ENCODE results near the gene PRRC2C. TPM values are rescaled to one million over a fixed set of nuclear protein-coding genes. Genes with fewer than 3 reads are reported as not detected.
"Not testable (repeated sequence)": the region's sequence is repeated elsewhere in the genome, so short reads cannot be mapped to it uniquely, and the experiment has no call there.

Gene PRRC2C
- total RNA-seq, 1 donor from 2014 or later = 297 TPM

DNA sequence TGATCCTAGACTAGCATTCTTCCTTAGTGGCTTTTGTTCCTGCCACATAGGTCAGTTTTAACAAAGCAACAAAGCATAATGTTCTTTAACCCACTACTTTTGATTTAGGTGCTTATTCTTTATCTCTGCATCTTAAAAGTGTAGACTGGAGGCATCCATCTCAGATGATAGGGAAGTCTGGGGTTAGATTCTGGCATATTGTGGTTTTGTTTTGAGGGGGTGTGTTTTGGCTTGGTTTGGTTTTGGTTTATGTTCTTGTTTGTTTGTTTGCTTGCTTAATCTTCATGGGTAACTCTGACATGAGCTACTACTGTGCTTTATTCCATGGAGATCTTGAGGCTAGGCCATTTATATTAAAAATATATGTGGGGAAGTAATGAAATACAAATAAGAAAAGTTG is 96.4 kb downstream of the PRRC2C start:
- intact Hi-C loops (cut with micrococcal nuclease) = loop anchor here (2.0 to 5.0 kb wide), 2 partner anchors 44 to 95 kb away; no protein-coding TSS in a partner anchor

DNA sequence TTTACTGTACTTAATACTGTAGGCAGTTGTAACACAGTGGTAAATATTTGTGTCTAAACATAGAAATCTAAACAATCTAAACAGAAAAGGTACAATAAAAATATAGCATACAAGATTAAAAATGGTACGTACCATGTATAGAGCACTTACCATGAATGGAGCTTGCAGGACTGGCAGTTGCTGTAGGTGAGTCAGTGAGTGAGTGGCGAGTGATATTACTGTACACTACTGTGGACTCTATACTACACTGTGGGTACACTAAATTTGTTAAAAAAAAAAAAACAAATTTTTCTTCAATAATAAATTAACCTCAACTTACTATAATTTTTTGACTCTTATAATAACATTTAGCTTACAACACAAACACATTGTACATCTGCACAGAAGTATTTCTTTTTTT is 97.3 kb downstream of the PRRC2C start:
- intact Hi-C loops (cut with micrococcal nuclease) = loop anchor here (2.0 to 5.0 kb wide), 2 partner anchors 45 to 96 kb away; no protein-coding TSS in a partner anchor

GRCh38 chr1:171583591-171584201 is 98.4 kb downstream of the PRRC2C start:
- intact Hi-C loops (cut with micrococcal nuclease) = loop anchor here (2.0 to 5.0 kb wide), 2 partner anchors 46 to 97 kb away; no protein-coding TSS in a partner anchor

- intact Hi-C loops (cut with micrococcal nuclease) = loop anchor here (5.0 kb wide), 1 partner anchor 38 kb away; no protein-coding TSS in a partner anchor
Observed at GRCh38 chr1:171585715-171586114, 100.4 kb downstream of the PRRC2C start.

DNA sequence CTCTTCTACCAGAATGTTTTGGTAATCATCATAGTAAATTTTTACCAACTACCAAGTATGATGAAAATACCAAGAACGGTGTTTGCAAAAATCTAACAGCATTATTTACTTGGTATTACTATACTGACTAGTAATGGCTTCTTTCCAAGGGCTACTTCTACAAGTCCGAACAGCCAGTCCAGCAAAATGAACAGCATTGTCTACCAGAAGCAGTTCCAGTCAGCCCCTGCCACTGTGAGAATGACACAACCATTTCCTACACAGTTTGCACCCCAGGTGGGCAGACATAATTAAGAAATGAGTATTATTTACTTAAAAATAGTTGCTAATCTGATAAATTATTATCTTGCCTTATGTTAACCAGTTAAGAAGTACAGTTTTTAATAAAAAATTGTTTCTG is 102.9 kb downstream of the PRRC2C start:
- intact Hi-C loops (cut with micrococcal nuclease) = loop anchor here (5.0 kb wide), 1 partner anchor 41 kb away; no protein-coding TSS in a partner anchor

GRCh38 chr1:171590022-171590421 is 104.7 kb downstream of the PRRC2C start:
- intact Hi-C loops (cut with micrococcal nuclease) = no loop called here

DNA sequence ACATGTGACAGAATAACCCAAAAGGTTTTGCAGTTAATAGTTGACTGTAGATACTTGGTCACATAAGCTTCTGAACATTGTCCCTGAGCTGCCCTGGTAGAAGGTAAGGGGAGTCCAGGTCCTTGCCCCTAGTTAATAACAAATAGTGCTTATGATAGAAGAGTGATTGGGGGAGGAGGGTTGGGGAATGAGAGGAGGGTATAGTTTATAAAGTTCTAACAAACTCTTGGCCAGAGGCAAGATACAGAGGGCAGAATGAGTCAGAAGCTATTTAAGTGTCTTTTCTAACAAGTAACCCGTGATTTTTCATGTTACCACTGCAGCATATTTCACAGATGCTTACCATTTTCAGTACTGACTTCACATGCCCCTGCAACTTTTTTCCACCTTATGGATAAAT is 110.0 kb downstream of the PRRC2C start:
- intact Hi-C loops (cut with micrococcal nuclease) = no loop called here

DNA sequence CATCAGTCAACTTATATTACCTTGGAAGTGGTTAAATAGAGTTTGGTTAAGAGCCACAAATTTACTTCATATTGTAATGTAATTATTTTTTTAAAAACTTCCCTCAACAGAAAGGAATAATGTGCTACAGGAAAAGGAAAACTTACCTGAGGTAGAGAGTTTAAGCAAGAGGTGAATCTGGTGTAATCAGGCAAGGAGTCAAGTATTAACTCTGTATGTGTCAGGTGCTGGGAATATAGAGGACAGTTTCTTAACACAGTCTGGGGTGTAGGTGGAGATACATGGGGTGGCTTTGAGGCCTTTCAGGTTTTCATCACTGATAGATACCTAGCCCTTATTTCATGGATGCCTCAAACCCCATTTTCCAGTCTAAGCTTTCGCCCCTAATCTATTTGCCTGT is 110.8 kb downstream of the PRRC2C start:
- intact Hi-C loops (cut with micrococcal nuclease) = no loop called here

GRCh38 chr1:171596705-171597104 is 111.4 kb downstream of the PRRC2C start:
- intact Hi-C loops (cut with micrococcal nuclease) = no loop called here

DNA sequence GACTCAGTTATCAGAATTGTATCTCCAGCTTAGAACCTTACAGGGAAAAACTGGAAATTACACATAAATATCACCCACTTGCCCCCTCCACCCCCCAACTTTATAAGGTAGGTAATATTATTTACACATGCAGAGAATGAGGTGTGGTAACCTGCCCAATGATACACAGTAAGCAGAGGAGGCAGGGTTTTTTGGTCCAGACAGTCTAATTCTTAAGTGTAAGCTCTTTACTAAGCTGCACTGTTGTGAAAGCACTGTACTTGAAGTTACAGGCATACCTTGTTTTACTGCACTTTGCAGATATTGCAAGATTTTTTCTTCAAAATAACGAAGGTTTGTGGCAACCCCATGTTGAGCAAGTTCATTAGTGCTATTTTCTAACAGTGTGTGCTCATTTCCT is 111.9 kb downstream of the PRRC2C start:
- intact Hi-C loops (cut with micrococcal nuclease) = no loop called here

DNA sequence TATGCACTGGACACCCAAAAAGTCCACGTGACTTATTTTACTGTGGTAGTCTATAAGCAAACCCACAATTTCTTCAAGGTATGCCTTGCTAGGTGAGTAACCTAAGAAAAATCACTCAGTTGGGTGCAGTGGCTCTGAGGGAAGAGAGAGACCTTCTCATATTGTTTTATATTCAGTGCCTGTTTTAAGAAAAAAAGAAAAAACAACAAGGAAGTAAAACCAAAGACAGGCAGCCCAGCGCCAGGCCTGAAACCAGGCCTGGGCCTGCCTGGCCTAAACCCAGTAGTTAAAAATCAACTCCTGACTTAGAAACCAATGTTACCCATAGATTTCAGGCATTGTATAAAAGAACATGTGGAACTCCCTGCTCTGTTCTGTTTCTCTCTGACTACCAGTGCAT is 115.0 kb downstream of the PRRC2C start:
- intact Hi-C loops (cut with micrococcal nuclease) = not testable (repeated sequence)

GRCh38 chr1:171600862-171601261 is 115.5 kb downstream of the PRRC2C start:
- intact Hi-C loops (cut with micrococcal nuclease) = no loop called here

GRCh38 chr1:171603042-171603441 is 117.7 kb downstream of the PRRC2C start:
- intact Hi-C loops (cut with micrococcal nuclease) = not testable (repeated sequence)

DNA sequence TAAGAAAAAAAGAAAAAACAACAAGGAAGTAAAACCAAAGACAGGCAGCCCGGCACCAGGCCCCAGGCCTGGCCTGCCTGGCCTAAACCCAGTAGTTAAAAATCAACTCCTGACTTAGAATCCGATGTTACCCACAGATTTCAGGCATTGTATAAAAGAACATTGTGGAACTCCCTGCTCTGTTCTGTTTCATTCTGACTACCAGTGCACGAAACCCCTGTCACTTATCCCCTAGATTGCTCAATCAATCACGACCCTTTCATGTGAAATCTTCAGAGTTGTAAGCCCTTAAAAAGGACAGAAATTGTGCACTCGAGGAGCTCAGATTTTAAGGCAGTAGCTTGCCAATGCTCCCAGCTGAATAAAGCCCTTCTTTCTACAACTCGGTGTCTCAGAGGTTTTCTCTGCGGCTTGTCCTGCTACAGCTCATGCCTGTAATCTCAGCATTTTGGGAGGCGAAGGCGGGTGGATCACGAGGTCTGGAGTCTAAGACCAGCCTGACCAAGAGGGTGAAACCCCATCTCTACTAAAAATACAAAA is 121.1 kb downstream of the PRRC2C start:
- intact Hi-C loops (cut with micrococcal nuclease) = no loop called here

GRCh38 chr1:171610385-171610784 is 125.1 kb downstream of the PRRC2C start:
- intact Hi-C loops (cut with micrococcal nuclease) = no loop called here

DNA sequence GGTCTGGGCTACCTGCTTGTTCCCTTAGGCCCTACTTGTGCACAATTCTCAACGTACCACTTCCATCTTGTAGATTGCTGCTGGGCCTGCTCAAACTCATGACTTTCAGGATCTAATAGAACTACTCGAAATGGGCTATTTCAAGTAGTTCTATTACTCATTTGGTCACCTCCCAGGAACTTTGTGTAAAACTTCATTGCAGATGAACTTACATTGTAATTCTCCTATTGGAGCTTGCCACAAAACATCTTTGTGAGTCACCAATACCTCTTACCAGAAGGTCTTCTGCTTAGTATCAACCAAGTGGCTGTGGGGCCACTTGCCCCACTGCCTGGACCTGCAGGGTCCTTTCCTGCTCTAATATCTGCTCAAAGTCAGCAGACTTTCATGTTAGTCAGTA is 126.0 kb downstream of the PRRC2C start:
- intact Hi-C loops (cut with micrococcal nuclease) = no loop called here

GRCh38 chr1:171613282-171613681 is 128.0 kb downstream of the PRRC2C start:
- intact Hi-C loops (cut with micrococcal nuclease) = no loop called here

GRCh38 chr1:171615122-171615906 is 130.0 kb downstream of the PRRC2C start:
- intact Hi-C loops (cut with micrococcal nuclease) = not testable (repeated sequence)

DNA sequence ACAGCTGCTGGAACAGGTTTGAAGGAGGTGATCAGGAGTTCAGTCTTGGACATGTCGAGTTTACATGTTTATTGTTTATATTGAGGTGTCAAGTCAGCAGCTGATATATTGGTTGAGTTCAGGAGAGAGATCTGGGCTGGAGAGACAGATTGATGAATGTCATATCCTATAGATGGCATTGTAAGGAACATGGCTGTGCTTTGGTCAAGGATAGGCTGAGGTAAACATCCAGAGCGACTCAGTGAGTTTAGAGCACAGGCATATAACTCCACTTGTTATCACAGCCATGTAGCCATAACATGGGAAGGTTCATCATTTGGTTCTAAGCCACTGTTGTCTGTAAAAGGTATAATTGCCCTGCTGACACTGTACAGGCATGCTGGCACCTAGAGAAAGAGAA is 131.3 kb downstream of the PRRC2C start:
- intact Hi-C loops (cut with micrococcal nuclease) = no loop called here

GRCh38 chr1:171622152-171622462 is 136.8 kb downstream of the PRRC2C start, which contains the start of gene MYOCOS:
Gene MYOCOS, plus strand, starts transcription at chr1:171622243. Its CDS starts 1,641 bp downstream, at chr1:171623884.
- intact Hi-C loops (cut with micrococcal nuclease) = no loop called here

- intact Hi-C loops (cut with micrococcal nuclease) = no loop called here
Observed at GRCh38 chr1:171623651-171624331, 138.5 kb downstream of the PRRC2C start.

DNA sequence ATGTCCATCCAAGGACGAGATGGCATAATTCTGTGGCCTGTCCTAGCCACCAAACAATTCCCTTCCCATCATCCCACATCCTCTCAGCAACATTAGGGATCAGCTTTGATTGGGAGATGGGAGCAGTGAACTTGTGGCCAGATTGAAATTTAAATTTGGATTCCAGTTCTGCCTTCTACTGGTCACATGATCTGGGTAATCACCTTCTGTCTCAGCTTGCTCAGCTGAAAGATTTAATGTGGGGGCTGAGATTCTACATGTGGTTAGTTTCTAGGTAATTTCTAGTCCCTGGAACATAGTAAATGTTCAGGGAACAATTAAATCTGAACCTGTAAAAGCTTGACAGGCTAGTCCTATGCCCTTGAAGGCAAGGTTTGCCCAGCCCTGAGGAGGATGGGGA is 139.9 kb downstream of the PRRC2C start:
- intact Hi-C loops (cut with micrococcal nuclease) = no loop called here

Measured in T-helper 1 cell treated with Interleukin-12 subunit alpha and Interleukin-12 subunit beta and Interleukin-4 antibody, amounts not matched to agents 30 ng/mL and 1 ng/mL, for 36 hours (primary cell).